Heart right ventricle (tissue), 16 donors: ENCODE data around the gene HSD11B1L. TPM values are rescaled to one million over a fixed set of nuclear protein-coding genes. Genes with fewer than 3 reads are reported as not detected.

ENCODE experiments used
- ATAC-seq, 8 donors: fragments of 200-7000 bp; cut with Tn5 transposase; one replicate each; pipeline ENCODE4 v1.9.1; 2020; ENCODE audit warnings: mild to moderate bottlenecking in 8 of 8, moderate library complexity in 8 of 8, moderate number of reproducible peaks in 1 of 8
- DNase-seq, 2 donors: peaks; one replicate each; pipeline ENCODE4 v3.0.0-alpha.2; 2020
- H3K27ac ChIP-seq, 10 donors: fragments of 200-600 bp; sonication (generic) in 2 of 10; one replicate each; pipeline versions ENCODE4 v1.5.0 to v1.8.0; 2020 to 2022; ENCODE audit warnings: mild to moderate bottlenecking in 3 of 10
- H3K27me3 ChIP-seq, 7 donors: fragments of 200-600 bp; one replicate each; pipeline ENCODE4 v1.8.0; 2021 to 2022; ENCODE audit warnings: mild to moderate bottlenecking in 2 of 7
- H3K36me3 ChIP-seq, 9 donors: fragments of 200-600 bp; sonication (generic) in 1 of 9; one replicate each; pipeline versions ENCODE4 v1.5.0 to v1.8.0; 2020 to 2022; ENCODE audit warnings: mild to moderate bottlenecking in 2 of 9
- H3K4me1 ChIP-seq, 9 donors: fragments of 200-600 bp; sonication (generic) in 1 of 9; one replicate each; pipeline versions ENCODE4 v1.5.0 to v1.8.0; 2020 to 2022; ENCODE audit warnings: mild to moderate bottlenecking in 4 of 9
- H3K4me3 ChIP-seq, 10 donors: fragments of 200-600 bp; sonication (generic) in 2 of 10; one replicate each; pipeline versions ENCODE4 v1.5.0 to v1.8.0; 2020 to 2022; ENCODE audit warnings: mild to moderate bottlenecking in 7 of 10, moderate library complexity in 2 of 10
- H3K9me3 ChIP-seq, 11 donors: fragments of 200-600 bp in 10 of 11; sonication (generic) in 2 of 11; one replicate each; pipeline versions ENCODE4 v1.5.0 to v1.8.0; 2013 to 2022; ENCODE audit warnings: mild to moderate bottlenecking in 2 of 11, control low read depth in 1 of 11, moderate library complexity in 1 of 11
- CTCF ChIP-seq, 9 donors: fragments of 200-600 bp; sonication (generic) in 2 of 9; IDR thresholded peaks; one replicate each; pipeline versions ENCODE4 v1.5.0 to v1.8.0; 2021 to 2022; ENCODE audit warnings: antibody characterized with exemption in 9 of 9, mild to moderate bottlenecking in 5 of 9, moderate library complexity in 1 of 9
- WGBS, 2 donors: extraction: QIAGEN DNeasy Blood & Tissue Kit; methylation state at CpG; one replicate each; pipeline ENCODE4 v1.1.7; 2013; ENCODE audit warnings: inconsistent platforms in 1 of 2; 5-methylcytosine and 5-hydroxymethylcytosine counted together
- intact Hi-C, 10 donors: fragments of 100-400 bp; cut with DNase I; formaldehyde crosslinking; loops; one replicate each; pipeline versions ENCODE4 v1.11.1 to v1.14.2; 2022
- polyA plus RNA-seq, 2 donors: library from polyadenylated mRNA; stranded (reverse); fragments of 200-250 nt; gene quantifications; one replicate each; pipeline ENCODE4 v1.2.3, GENCODE V29; 2013
- total RNA-seq, 10 donors: library from RNA; stranded (reverse); fragmentation: NEBNext Ultra II Directional in 3 of 10; extraction: Animal tissue kit (Norgen Biotek cat#: 25700) in 3 of 10; gene quantifications; one replicate each; pipeline versions ENCODE4 v1.2.1 to v1.2.4, GENCODE V29; 2021 to 2023
- donor health status: Arrhythmogenic right ventricular cardiomyopathy.
- donor health status: ischemic (EF 13 %, LVEDD 7.1; RV severe dilation, severe dysfunction).
- donor health status: healthy with polysubstance abuse.
- donor health status: DM: no; HTN: yes; CAD: no.
- donor health status: DM: no; HTN: no; CAD: no.
- donor health status: ischemic (EF 25% LVEDD 6.9; RV normal size, moderate dysfunction).
- donor health status: ischemic (EF 25% LVEDD 5.7; RV mildly dilated, moderate dysfunction).
- donor health status: healthy.
- donor health status: DM: yes; HTN: yes; CAD: no.
- donor health status: Ischemic cardiomyopathy.
- donor health status: ischemic (EF 35%, LVEDD 5.7; RV mildly dilated, moderate dysfunction).
- donor health status: nonischemic (EF 11% LVEDD 7.7; RV severe dilation, severe dysfunction).
- donor health status: DM: yes; HTN: yes; CAD: no.
- donor health status: PGD.
- donor health status: ischemic (EF 29% LVEDD 5.4; RV normal size, mild dysfunction).
- donor health status: nonischemic (EF 23%, LVEDD 6.1; RV moderate dilation, normal function).

HSD11B1L gene
- total and polyA plus RNA-seq, 12 donors = 3.3 to 13.2 (median 4.3) TPM

DNA sequence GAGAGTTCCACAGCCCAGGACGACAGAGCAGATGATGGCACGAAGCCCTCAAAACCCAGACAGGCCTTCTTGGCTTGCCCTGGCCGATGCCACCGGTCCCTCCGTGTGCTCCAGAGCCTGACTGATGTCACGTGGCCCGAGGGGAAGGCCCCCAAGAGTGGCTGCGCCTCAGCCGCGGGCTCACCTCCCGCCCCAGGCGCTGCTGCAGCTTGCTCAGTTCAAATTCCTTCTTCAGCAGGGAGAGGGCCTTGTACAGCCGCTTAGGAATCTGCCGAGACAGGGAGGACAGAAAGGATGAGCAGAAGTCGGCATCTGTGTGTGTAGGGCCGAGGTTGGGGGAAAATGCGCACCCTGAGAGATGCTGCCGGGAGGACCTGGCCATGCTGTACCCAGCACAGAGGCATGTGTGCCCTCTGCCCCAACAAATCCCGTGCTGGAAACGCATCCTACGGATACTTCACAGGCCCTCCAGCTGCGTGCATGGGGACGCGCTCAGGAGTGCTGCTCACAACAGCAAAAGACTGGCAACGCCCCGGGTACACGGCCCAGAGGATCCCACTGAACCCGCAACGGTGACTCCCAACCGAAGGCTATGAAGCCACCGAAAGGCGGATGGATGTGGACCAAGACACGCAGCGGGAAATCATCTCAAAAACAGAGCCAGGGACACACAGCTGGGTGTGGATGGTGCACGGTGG, 26.2 kb downstream of the HSD11B1L start:
- H3K27me3 ChIP-seq = no peaks in the 10 kb centered on the region
- intact Hi-C loops = no loop called here
- no peaks in the 10 kb centered on the region for H3K4me1 ChIP-seq
- TF ChIP-seq CTCF (IDR thresholded peaks at IDR 0.05) = no peak
- no peak overlapping the region for H3K4me3 ChIP-seq
- peaks cover 0 to 94% (median 67%) of the 10 kb centered on the region in 9 donors for H3K36me3 ChIP-seq
- DNase-seq = no peak
- no peaks in the 10 kb centered on the region for H3K9me3 ChIP-seq
- ATAC-seq = no peak
- WGBS, 2 donors = 96% methylated on average over 35 of the region's 35 CpGs
- no peak overlapping the region for H3K27ac ChIP-seq

- Histone ChIP-seq H3K36me3 (peaks cover 0 to 100% (median 74%) of the 10 kb centered on the region in 9 donors), H3K9me3 (no peaks in the 10 kb centered on the region), H3K27ac (no peak overlapping the region), H3K4me3 (no peak overlapping the region), H3K4me1 (no peaks in the 10 kb centered on the region), H3K27me3 (no peaks in the 10 kb centered on the region)
- DNase-seq = no peak
- intact Hi-C loops = no loop called here
- TF ChIP-seq CTCF (IDR thresholded peaks at IDR 0.05) = no peak
- WGBS, 2 donors = 93 to 95% methylated on average over 37 of the region's 37 CpGs
- ATAC-seq = peak in 1 of 8 donors; percentile 4
Measured at GRCh38 chr19:5707576-5708575, 27.0 kb downstream of the HSD11B1L start.

GRCh38 chr19:5711025-5711424, 30.2 kb downstream of the HSD11B1L start:
- no peaks in the 10 kb centered on the region for H3K27me3 ChIP-seq
- H3K27ac ChIP-seq = no peak overlapping the region

More at GRCh38 chr19:5711025-5711424, 30.2 kb downstream of the HSD11B1L start:
- ATAC-seq (no peak), DNase-seq (no peak)
- H3K36me3 ChIP-seq = peaks cover 0 to 88% (median 58%) of the 10 kb centered on the region in 9 donors
- H3K4me1 ChIP-seq = peaks cover 0 to 13% (median 3%) of the 10 kb centered on the region in 9 donors
- H3K4me3 ChIP-seq = no peak overlapping the region
- no peak for TF ChIP-seq CTCF (IDR thresholded peaks at IDR 0.05)
- H3K9me3 ChIP-seq = no peaks in the 10 kb centered on the region
- intact Hi-C loops = no loop called here
- 94 to 96% methylated on average over 8 of the region's 8 CpGs for WGBS, 2 donors
